Measurements from ENCODE around the gene RAI1.
A peak's percentile ranks its signal among the peaks of the same experiment; 100 is the strongest.

RAI1 gene

GRCh38 chr17:17719199-17719940 is 38.1 kb downstream of the RAI1 start:
- DNase-seq = no peak

DNA sequence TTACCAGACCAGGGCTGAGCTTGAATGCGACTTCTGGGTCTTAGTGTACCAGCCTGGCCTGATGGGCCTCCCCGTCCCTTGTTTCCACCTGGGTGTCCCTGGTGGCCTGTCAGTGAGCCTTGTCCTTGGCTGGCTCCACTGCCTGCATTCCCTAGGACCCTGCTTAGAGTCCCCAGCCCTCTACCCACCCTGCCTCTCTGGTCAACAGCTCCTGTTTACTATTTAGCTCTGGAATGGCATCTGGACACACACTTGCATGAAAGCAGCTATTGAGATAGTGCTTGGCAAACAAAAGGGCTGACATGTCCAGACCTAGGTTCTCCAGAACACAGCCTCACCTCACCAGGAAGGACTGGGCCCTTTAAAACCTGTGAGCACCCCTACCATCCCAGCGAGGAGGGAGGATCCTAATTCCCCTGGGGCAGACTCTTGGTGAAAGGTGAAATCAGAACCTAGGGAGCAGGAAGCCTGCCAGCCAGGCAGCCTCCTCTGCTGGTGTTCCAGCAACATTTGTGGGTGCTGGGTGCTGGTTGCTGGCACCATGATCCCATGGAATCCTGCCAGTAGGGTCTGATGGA is 38.8 kb downstream of the RAI1 start:
- DNase-seq = no peak

DNA sequence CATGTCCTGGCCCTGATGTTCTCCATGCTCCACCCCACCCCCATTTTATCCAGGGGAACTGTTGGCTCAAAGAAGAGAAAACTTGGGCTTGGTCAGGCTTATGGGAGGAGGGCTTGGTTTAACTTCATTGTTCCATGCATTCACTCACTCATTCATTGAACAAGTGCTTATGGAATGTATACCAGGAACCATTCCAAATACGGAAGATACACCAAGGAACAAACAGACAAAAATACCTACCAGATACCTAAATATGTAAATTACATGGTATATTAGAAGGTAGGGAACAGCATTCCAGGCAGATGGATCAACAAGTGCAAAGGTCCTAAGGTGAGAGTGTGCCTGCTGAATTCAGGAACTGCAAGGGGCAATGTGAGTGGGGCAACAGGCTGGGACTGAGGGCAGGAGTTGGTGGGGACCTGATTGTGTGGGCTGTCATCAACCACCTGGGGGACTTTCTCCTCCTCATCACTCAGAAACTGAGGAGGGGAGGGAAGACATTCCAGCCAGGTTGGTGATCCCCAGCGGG is 39.9 kb downstream of the RAI1 start:
- no peak for DNase-seq

- peak; percentile 51 for DNase-seq
Observed at GRCh38 chr17:17722081-17722905, 41.0 kb downstream of the RAI1 start.

GRCh38 chr17:17722906-17723353 is 41.7 kb downstream of the RAI1 start:
- no peak for DNase-seq

GRCh38 chr17:17723354-17724261 is 42.4 kb downstream of the RAI1 start:
- peak; percentile 41 for DNase-seq

DNA sequence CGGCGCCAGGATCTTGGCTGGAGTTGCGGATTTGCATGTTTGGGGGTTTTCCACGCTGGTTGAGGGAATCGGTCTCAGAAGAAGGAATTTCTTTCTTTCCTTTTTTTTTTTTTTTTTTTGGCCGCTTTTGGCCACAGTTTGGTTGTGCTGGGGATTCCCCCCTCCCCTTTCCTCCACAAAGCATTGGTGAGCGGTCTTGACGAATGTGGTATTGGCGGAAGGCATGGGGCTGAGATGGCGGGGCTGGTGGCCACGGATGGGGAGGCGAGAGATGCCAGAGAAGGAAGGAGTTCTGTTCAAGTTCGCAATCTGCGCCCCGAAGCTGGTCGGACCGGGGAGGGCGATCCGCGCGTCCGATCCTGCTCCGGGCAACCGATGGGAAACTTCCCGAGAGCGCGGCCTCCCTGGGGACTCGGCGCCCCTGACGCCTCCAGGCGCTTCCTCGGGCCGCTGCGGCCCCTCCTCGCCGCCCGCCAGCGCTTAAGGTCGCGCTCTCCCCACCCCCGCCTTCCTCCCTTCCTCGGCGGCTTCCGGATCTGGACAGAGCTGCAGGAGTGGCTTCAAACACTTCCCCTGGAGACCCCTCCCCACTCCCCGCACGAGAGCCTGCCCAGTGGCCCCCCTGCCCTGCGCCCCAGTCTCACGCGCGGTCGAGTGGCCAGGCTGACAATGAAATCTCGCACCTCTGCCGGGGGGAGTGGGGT is 43.2 kb downstream of the RAI1 start:
- DNase-seq = no peak

DNA sequence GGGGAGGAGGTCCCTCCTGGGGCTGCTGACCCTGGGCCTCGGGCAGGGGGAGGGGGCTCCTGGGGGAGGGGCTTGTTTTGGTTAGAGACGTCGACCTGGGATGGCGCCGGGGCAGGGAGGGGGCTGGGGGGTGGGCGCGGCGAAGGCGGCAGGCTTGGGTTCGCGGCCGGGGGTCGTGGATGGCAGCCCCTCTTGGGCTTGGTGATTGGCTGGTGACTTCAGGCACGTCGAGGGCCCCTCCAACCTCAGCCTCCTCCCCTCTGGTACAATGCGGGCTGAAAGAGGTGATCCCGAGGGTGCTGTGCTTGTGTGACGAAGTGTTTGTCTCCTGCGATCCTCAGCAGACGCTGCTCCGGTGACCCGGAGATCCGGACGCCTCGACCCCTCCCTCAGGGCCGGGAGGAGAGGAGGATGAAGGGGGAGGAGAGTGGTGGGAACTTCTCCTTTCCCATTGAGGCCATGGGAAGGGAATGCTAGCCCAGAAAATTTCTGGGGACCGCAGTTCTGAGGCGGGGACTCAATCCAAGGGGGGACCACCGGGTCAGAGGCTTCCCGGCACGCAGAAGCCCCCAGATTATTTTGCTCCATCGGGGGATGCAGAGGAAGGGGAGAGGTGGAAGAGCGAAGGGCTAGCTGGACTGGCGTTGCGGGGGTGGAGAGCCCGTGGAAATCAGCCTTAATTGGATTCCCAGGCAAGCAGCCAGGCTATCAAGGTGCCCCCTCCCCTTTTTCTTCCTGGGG is 43.9 kb downstream of the RAI1 start:
- DNase-seq = no peak

DNA sequence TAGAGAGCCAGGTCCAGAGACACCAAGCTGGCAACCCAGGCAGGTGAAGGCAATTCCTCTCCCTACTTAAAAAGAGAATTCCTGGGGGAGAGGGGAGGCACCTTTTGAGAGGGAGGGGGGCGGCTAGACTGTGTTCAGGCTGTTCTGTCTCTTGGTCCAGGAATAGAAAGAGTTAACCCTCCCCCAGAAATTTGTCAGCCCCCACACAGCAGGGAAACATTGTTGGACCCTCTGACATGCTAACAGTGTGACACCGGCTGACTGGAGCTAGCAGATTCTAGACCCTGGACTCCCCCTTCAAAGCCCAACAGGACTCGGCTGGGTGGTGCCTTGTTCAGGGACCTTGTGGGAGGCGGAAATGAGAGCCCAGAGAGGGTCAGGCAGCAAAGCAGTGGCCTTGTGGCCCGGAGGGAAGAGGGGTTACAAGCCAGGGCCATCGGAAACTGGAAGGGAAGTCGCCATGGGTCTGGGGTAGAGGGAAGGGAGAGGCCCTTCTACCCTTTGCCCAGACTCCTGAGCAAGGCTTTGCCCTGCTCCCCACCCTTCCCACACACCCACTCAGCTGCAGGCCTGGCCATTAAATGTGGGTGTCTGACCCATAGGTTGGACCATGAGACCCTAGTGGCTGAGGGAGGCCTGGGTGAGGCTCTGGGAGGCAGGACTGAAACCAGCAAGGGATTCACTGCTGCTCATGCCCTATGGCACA is 44.6 kb downstream of the RAI1 start:
- no peak for DNase-seq

GRCh38 chr17:17726458-17727060 is 45.3 kb downstream of the RAI1 start:
- DNase-seq = no peak

- no peak for DNase-seq
Observed at GRCh38 chr17:17727111-17727659, 45.9 kb downstream of the RAI1 start.

DNA sequence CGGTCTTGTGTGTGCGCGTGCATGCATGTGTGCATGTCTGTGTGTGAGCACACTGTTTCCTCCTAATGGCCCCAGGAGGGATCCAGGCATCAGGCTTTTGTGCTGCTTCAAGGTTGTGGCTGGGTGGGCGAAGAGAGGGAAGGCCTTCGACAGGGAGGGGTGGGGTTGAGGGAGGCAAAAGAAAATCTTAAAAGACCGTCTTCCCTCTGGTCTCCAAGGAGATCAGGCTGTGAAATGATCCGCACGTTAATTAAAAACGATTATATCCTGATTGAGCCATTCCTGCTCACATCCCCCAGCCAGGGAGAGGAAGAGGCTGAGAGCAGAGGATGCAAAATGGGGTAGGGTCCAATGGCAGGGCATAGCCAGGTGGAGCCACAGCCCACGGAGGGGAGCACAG is 46.9 kb downstream of the RAI1 start:
- DNase-seq = no peak

DNA sequence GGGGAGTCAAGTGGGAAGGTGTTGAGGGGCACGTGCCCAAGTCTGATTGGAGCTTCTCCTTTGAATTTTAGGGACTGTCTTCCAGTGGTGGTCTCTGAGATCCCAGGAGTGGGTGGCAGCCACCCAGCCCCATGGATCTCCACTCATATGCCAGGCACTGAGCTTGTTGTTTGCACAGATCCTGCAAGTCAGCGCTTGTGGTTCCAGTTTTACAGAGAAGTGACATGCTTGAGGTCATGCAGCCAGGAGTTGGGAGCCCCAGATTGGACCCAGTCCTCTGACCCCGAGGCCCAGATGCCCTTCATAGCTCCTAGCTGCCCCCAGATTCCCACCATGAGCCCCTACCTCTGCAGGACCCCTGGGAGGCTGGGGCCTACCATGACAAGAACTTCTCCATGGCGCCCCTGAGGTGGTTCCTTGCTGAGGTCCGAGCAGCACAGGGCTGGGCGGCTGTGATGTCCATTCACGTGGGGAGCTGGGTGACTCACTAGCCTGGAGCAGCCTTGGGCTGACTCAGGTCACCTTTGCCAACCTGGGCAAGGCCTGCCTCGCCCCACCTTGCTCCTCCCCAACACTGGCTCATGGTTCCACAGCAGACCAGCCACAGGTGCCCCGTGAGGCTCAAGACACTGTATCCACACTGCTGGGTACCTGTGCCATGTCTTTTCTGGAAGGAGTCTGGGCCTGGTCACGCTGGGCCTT is 47.4 kb downstream of the RAI1 start:
- no peak for DNase-seq

DNA sequence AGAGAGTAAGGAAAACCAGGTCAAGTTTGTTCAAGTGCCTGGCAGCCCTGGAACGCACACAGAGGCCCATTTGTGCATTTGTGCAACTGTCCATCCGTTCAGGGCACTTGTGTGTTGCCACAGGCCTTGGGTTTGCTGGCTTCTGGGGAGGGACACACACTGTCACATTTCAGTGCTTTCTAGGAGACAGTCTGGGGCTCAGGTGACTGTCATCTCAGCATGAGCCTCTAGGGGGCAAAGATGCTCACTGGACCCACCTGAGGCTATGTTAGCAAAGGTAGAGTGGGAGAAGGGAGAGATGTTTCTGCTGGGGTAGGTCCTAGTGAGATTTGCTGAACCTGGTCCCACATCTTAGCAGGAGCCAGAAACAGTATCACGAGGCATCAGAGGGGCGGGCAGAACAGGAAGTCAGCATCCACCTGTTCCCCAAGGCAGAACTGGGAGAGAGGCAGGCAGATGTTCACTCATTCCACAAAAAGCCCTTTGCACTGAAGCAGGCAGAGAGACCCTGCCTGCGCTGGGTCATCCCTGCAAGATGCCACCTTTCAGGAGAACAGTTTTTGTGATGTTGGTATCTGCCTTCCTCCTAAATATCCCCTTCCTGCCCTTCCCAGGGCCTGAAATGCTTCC is 48.5 kb downstream of the RAI1 start:
- DNase-seq = no peak

GRCh38 chr17:17730250-17730935 is 49.1 kb downstream of the RAI1 start:
- no peak for DNase-seq

DNA sequence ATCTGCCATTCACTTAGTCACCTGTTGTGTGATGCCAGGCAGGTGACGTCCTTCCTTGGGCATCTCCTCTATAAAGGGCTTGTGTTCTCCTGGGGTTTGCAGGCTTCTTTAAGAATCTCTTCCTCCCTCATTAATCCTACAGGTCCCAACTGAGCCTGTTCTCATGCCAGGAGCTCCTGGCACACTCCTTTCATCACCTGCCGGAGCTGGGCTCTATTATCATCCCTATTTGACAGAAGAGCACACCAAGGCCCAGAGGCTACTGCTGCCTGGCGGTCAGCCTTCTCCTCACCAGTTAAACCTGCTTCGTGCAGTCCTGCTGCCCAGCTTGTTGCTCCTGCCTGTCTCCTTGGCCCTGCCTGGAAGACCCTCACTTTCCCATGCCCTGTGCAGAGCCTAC is 51.2 kb downstream of the RAI1 start:
- DNase-seq = no peak

- DNase-seq = no peak
Observed at GRCh38 chr17:17732892-17733670, 51.8 kb downstream of the RAI1 start.
